BE2C (cell line): ENCODE measurements around the gene PDYN.

Experiments
- DNase-seq: peaks from one replicate; pipeline ENCODE4 v3.0.0-alpha.2; 2020
- H3K27me3 ChIP-seq: fragments of 250-450 bp; sonication (Bioruptor Pico); 2 replicates; pipeline ENCODE4 v1.5.1; 2020; ENCODE audit warnings: mild to moderate bottlenecking
- H3K36me3 ChIP-seq: fragments of 250-450 bp; sonication (Bioruptor Pico); 2 replicates; pipeline ENCODE4 v1.5.1; 2020; ENCODE audit warnings: mild to moderate bottlenecking
- H3K4me1 ChIP-seq: fragments of 250-450 bp; sonication (Bioruptor Pico); 2 replicates; pipeline ENCODE4 v1.5.1; 2020
- H3K4me3 ChIP-seq: 2 replicates; pipeline ENCODE4 v1.5.1; 2011; ENCODE audit warnings: low read depth, low read length
- H3K9me3 ChIP-seq: fragments of 250-450 bp; sonication (Bioruptor Pico); 2 replicates; pipeline ENCODE4 v1.5.1; 2020
- CTCF ChIP-seq: IDR thresholded peaks from 2 replicates; pipeline ENCODE4 v1.5.1; 2012; ENCODE audit warnings: mild to moderate bottlenecking, low read depth, low read length

Gene PDYN

GRCh38 chr20:1942486-1943274, 51.2 kb downstream of the PDYN start:
- TF ChIP-seq CTCF, result no peak

DNA sequence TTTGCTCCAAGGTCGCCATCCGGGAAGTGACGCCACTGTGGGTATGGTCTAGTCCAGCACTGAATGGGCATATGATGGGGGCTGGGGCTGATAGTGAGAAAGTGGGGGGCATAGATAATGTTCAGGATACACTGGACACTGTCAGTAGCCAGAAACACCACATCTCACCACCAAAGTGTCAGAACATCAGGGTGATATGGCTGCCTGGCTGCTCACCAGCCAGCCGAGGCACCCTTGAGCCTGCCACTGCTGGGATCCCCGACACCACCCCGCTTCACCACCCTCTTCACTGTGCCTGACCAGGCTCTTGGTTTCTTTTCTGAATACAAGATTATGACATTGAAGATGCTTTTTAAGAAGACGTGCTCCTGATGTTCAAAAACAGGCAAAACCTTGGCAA, 51.8 kb downstream of the PDYN start:
- no peaks in the 10 kb centered on the region for H3K27me3 ChIP-seq
- H3K4me3 ChIP-seq, result no peak overlapping the region
- H3K4me1 ChIP-seq, result no peaks in the 10 kb centered on the region
- no peaks in the 10 kb centered on the region for H3K9me3 ChIP-seq
- no peaks in the 10 kb centered on the region for H3K36me3 ChIP-seq
- TF ChIP-seq CTCF, result no peak
- no peak for DNase-seq

More at GRCh38 chr20:1942486-1943274, 51.2 kb downstream of the PDYN start:
- no peak for DNase-seq
- Histone ChIP-seq H3K4me1 (no peaks in the 10 kb centered on the region), H3K9me3 (no peaks in the 10 kb centered on the region), H3K36me3 (no peaks in the 10 kb centered on the region), H3K27me3 (no peaks in the 10 kb centered on the region), H3K4me3 (no peak overlapping the region)

DNA sequence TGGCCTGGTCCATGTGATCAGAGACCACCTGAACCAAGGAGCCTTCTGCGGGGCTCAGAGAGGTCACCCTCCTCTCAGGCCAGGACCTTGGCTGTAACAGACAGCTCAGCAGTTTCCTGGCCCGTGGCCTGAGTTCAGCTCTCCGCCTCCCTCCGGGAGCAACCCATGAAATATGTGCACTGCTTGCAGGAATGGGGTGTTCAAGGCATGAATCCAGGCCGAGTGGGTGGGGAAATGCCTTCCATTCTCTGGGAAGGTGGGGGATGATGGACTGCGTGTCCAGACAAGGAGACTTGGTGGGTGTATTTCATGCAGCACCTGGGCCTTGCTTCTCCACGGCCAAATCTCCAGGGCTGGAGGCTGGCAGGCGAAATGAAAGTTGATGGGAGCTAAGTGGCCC, 52.6 kb downstream of the PDYN start:
- H3K36me3 ChIP-seq, result no peaks in the 10 kb centered on the region
- H3K9me3 ChIP-seq, result no peaks in the 10 kb centered on the region
- no peak overlapping the region for H3K4me3 ChIP-seq
- no peaks in the 10 kb centered on the region for H3K27me3 ChIP-seq
- no peak for DNase-seq
- TF ChIP-seq CTCF, result no peak
- H3K4me1 ChIP-seq, result no peaks in the 10 kb centered on the region

GRCh38 chr20:1940581-1940980, 53.3 kb downstream of the PDYN start:
- no peak overlapping the region for H3K4me3 ChIP-seq
- DNase-seq, result no peak
- H3K9me3 ChIP-seq, result no peaks in the 10 kb centered on the region
- no peaks in the 10 kb centered on the region for H3K4me1 ChIP-seq
- TF ChIP-seq CTCF, result no peak
- H3K27me3 ChIP-seq, result no peaks in the 10 kb centered on the region
- H3K36me3 ChIP-seq, result no peaks in the 10 kb centered on the region

DNA sequence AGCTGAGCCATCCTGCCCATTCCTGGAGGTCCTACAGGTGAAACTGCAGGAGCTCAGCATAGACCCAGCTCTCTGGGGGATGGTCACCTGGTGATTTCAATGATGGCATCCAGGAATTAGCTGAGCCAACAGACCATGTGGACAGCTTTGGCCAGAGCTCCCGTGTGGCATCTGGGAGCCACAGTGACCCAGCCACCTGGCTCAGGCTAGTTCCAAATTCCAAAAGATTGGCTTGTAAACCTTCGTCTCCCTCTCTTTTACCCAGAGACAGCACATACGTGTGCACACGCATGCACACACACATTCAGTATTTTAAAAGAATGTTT, 54.6 kb downstream of the PDYN start:
- Histone ChIP-seq H3K4me1 (no peaks in the 10 kb centered on the region; the same call in 1 of the 2 replicates), H3K9me3 (no peaks in the 10 kb centered on the region), H3K36me3 (no peaks in the 10 kb centered on the region), H3K27me3 (no peaks in the 10 kb centered on the region), H3K4me3 (no peak overlapping the region)
- no peak for TF ChIP-seq CTCF
- no peak for DNase-seq

DNA sequence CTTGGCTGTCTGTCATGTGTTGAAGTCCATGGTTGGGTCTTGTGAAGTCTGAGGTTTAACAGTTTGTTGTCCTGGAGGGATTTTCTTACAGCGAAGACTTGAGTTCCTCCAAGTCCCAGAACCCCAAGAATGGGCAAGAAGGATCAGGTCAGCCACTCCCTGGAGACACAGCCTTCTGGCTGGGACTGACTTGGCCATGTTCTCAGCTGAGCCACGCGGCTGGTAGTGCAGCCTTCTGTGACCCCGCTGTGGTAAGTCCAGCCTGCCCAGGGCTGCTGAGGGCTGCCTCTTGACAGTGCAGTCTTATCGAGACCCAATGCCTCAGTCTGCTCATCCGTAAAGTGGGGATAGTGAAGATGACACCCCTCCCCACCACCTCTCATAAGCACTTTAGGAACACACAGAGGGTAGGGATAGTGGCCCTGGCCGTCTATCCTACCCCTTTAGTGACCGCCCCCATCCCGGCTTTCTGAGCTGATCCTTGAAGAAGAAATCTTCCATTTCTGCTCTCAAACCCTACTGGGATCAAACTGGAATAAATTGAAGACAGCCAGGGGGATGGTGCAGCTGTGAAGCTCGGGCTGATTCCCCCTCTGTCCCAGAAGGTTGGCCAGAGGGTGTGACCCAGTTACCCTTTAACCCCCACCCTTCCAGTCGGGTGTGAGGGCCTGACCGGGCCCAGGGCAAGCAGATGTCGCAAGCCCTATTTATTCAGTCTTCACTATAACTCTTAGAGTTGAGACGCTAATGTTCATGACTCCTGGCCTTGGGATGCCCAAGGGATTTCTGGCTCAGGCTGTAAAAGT, 55.2 kb downstream of the PDYN start:
- H3K9me3 ChIP-seq, result no peaks in the 10 kb centered on the region
- no peaks in the 10 kb centered on the region; the same call in 1 of the 2 replicates for H3K4me1 ChIP-seq
- no peaks in the 10 kb centered on the region for H3K27me3 ChIP-seq
- no peak overlapping the region for H3K4me3 ChIP-seq
- no peak for TF ChIP-seq CTCF
- H3K36me3 ChIP-seq, result no peaks in the 10 kb centered on the region
- DNase-seq, result no peak
